ENCODE measurements around the gene GOLM1. TPM values are rescaled to one million over a fixed set of nuclear protein-coding genes. Genes with fewer than 3 reads are reported as not detected.

GOLM1 gene
- total and polyA plus RNA-seq, 2 of the 8 experiments (the other 6 are each of a cell fraction or from before 2014, with no cell fraction given): 45.9 to 88.9 TPM

DNA sequence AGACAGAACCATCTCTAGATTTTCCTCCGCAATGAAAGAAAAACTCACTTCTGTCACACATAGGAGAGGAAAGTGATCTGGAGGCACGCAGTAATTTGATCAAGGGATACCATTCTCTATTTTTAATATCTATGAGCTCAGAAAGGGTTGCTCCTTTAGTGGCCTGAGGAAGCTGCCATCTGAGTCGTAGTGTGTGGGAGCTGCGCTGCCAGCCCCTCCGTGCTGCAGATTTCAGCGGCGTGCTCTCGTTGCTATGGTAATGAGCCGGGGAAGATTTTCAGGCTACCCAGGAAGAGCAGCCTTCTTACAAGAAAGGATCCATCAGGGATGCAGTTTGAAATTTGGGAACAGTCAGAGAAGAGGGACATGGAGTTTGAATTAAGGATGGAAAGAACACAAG lies 17.1 kb upstream of the GOLM1 start:
- H3K79me1 ChIP-seq (ENCODE audit: low read depth, low read length): no peaks in the 10 kb centered on the region
- no peak overlapping the region for H2BK12ac ChIP-seq (ENCODE audit: low read depth, low read length)
- no peaks in the 10 kb centered on the region for H4K20me1 ChIP-seq (replicated peaks in 1 of 2; ENCODE audit: control insufficient read depth in 1 of 2, insufficient read depth in 2 of 2, low read length in 2 of 2)
- H2BK120ac ChIP-seq (replicated peaks; ENCODE audit: low read depth, low read length): no peak overlapping the region
- no peak overlapping the region for H2AFZ ChIP-seq (ENCODE audit: low read length)
- no peak overlapping the region for H4K5ac ChIP-seq (ENCODE audit: insufficient read length, low read depth, low read length)
- H2BK20ac ChIP-seq (ENCODE audit: low read length): no peak overlapping the region
- H3K56ac ChIP-seq (replicated peaks; ENCODE audit: insufficient read length, low read depth, low read length): no peak overlapping the region
- H3K4me3 ChIP-seq (ENCODE audit: extremely low read depth in 1 of 4, insufficient read depth in 2 of 4, low read depth in 3 of 4, low read length in 4 of 4): no peak overlapping the region
- ChIA-PET CTCF (ENCODE audit: partially characterized antibody) (no interaction called here), POLR2A (ENCODE audit: partially characterized antibody) (no interaction called here)
- no peak overlapping the region for H3K14ac ChIP-seq (ENCODE audit: insufficient read length)
- no peak overlapping the region for H3K18ac ChIP-seq (ENCODE audit: extremely low read depth, low read length)
- no peak for TF ChIP-seq TEAD4 (IDR thresholded peaks at IDR 0.05; ENCODE audit: low read depth, low read length)
- no peaks in the 10 kb centered on the region for H3K79me2 ChIP-seq (ENCODE audit: control insufficient read depth in 1 of 2, insufficient read depth in 2 of 2, low read length in 2 of 2)
- FAIRE-seq (no peak), DNase-seq (ENCODE audit: low read depth in 1 of 2, low spot score in 2 of 2) (no peak)
- no peak overlapping the region for H3K9ac ChIP-seq (replicated peaks in 1 of 4; ENCODE audit: extremely low read depth in 1 of 4, low read depth in 3 of 4, low read length in 3 of 4)
- H3K36me3 ChIP-seq (ENCODE audit: control insufficient read depth in 2 of 4, insufficient read depth in 4 of 4, low read length in 3 of 4): no peaks in the 10 kb centered on the region
- no peak overlapping the region for H4K8ac ChIP-seq (ENCODE audit: extremely low read depth, insufficient read depth, low read length)
- H3K4ac ChIP-seq (replicated peaks; ENCODE audit: insufficient read length, low read depth, low read length): no peak overlapping the region
- H3K27ac ChIP-seq (ENCODE audit: low read depth, low read length): no peak overlapping the region
- H3K23me2 ChIP-seq (ENCODE audit: low read depth, low read length): no peaks in the 10 kb centered on the region
- H2BK5ac ChIP-seq (ENCODE audit: low read depth, low read length): no peak overlapping the region
- H3K23ac ChIP-seq (ENCODE audit: insufficient read length): no peak overlapping the region
- no peak overlapping the region for H2BK15ac ChIP-seq (ENCODE audit: low read length)
- 84% methylated on average over 9 of the region's 9 CpGs; no CpG with 5 or more reads in 1 of the 2 experiments for WGBS, 2 experiments (ENCODE audit: extremely low coverage in 1 of 2, insufficient coverage in 1 of 2, insufficient read length in 1 of 2, insufficient replicate concordance in 2 of 2, low coverage in 1 of 2, low lambda C conversion rate in 2 of 2, missing lambda C conversion rate in 1 of 2)
- H3K9me3 ChIP-seq (ENCODE audit: insufficient read depth in 2 of 2, low read depth in 1 of 2, low read length in 1 of 2): no peaks in the 10 kb centered on the region
- no peak overlapping the region for H2AK5ac ChIP-seq (ENCODE audit: low read depth, low read length)
- no peaks in the 10 kb centered on the region; a peak in 1 of 7 replicates for H3K4me1 ChIP-seq (replicated peaks in 1 of 4; ENCODE audit: control insufficient read depth in 3 of 4, insufficient read depth in 4 of 4, low read length in 3 of 4)
- no peak overlapping the region for H4K91ac ChIP-seq (replicated peaks; ENCODE audit: insufficient read length, low read length)
- no peak overlapping the region for H3K4me2 ChIP-seq (ENCODE audit: insufficient read depth in 1 of 2, low read depth in 2 of 2, low read length in 2 of 2)
- peaks cover 0 to 7% (median 2%) of the 10 kb centered on the region in 4 experiments; a peak in 3 of 7 replicates for H3K27me3 ChIP-seq (replicated peaks in 1 of 4; ENCODE audit: control insufficient read depth in 3 of 4, extremely low read depth in 1 of 4, insufficient read depth in 3 of 4, low read length in 3 of 4)
